ENCODE measurements around the gene ARID5B. TPM values are rescaled to one million over a fixed set of nuclear protein-coding genes. Genes with fewer than 3 reads are reported as not detected.

ARID5B gene
- polyA plus RNA-seq, 3 donors = 1.00 to 2.5 (median 1.5) TPM

DNA sequence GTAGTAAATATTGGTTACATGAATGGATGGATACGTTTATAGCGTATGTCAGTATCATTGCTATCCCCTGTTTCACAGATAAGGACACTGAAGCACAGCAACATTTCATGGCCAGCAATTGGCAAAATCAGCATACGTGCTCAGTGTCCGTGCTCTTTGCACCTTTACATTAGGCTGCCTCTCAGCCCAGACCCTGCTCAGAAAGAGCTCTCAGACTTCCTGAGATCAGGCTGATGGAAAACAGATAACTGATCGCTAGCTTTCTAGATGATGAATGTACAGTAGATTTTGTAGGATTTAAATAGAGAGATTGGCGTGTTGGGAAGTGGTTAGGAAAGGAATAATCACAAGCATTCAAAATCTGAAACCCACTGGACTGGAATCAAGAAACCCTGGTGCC is 106.7 kb downstream of the ARID5B start:
- no peaks in the 10 kb centered on the region for H4K20me1 ChIP-seq (ENCODE audit: insufficient read depth, low read length)
- H3K27ac Mint-ChIP-seq = no peak overlapping the region
- no peak overlapping the region for H3K9ac ChIP-seq (ENCODE audit: insufficient read depth, low read length, poor library complexity, severe bottlenecking)
- H3K27me3 Mint-ChIP-seq (ENCODE audit: low read depth in 3 of 3) = no peaks in the 10 kb centered on the region
- no peaks in the 10 kb centered on the region for H3K27me3 ChIP-seq (ENCODE audit: control insufficient read depth in 2 of 2, insufficient read depth in 2 of 2, low read length in 2 of 2)
- H3K36me3 ChIP-seq (replicated peaks in 1 of 2; ENCODE audit: control insufficient read depth in 1 of 2, insufficient read depth in 2 of 2, low read length in 2 of 2) = no peaks in the 10 kb centered on the region
- peaks cover 0 to 1% (median 0%) of the 10 kb centered on the region in 7 donors for H3K9me3 Mint-ChIP-seq
- peaks cover 16% of the 10 kb centered on the region for H3K4me1 Mint-ChIP-seq
- H3K9me3 ChIP-seq (replicated peaks in 1 of 2; ENCODE audit: control insufficient read depth in 1 of 2, insufficient read depth in 1 of 2, low read length in 2 of 2) = no peaks in the 10 kb centered on the region
- H3K4me3 Mint-ChIP-seq = no peak overlapping the region
- DNase-seq = no peak
- no peak overlapping the region for H2AFZ ChIP-seq (ENCODE audit: insufficient read depth, low read depth, low read length, poor library complexity, severe bottlenecking)
- TF ChIP-seq, protein P1, sequence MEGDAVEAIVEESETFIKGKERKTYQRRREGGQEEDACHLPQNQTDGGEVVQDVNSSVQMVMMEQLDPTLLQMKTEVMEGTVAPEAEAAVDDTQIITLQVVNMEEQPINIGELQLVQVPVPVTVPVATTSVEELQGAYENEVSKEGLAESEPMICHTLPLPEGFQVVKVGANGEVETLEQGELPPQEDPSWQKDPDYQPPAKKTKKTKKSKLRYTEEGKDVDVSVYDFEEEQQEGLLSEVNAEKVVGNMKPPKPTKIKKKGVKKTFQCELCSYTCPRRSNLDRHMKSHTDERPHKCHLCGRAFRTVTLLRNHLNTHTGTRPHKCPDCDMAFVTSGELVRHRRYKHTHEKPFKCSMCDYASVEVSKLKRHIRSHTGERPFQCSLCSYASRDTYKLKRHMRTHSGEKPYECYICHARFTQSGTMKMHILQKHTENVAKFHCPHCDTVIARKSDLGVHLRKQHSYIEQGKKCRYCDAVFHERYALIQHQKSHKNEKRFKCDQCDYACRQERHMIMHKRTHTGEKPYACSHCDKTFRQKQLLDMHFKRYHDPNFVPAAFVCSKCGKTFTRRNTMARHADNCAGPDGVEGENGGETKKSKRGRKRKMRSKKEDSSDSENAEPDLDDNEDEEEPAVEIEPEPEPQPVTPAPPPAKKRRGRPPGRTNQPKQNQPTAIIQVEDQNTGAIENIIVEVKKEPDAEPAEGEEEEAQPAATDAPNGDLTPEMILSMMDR (IDR thresholded peaks at IDR 0.05) = no peak
- H3K4me1 ChIP-seq (ENCODE audit: control insufficient read depth in 1 of 2, insufficient read depth in 2 of 2, low read length in 2 of 2) = no peaks in the 10 kb centered on the region
- H3K4me3 ChIP-seq (replicated peaks in 1 of 3; ENCODE audit: low read depth in 2 of 3, low read length in 3 of 3) = no peak overlapping the region
- H3K79me2 ChIP-seq (ENCODE audit: insufficient read depth, low read length) = no peaks in the 10 kb centered on the region
- H3K27ac ChIP-seq (ENCODE audit: low read depth in 1 of 2, low read length in 2 of 2) = no peak overlapping the region
- H3K4me2 ChIP-seq (replicated peaks; ENCODE audit: extremely low read depth, low read length, poor library complexity, severe bottlenecking) = no peak overlapping the region
- H3K36me3 Mint-ChIP-seq = peaks cover 19 to 28% of the 10 kb centered on the region in 2 donors
- WGBS (ENCODE audit: insufficient coverage) = 81% methylated on average over 3 of the region's 6 CpGs
- intact Hi-C loops (cut with micrococcal nuclease) = no loop called here

DNA sequence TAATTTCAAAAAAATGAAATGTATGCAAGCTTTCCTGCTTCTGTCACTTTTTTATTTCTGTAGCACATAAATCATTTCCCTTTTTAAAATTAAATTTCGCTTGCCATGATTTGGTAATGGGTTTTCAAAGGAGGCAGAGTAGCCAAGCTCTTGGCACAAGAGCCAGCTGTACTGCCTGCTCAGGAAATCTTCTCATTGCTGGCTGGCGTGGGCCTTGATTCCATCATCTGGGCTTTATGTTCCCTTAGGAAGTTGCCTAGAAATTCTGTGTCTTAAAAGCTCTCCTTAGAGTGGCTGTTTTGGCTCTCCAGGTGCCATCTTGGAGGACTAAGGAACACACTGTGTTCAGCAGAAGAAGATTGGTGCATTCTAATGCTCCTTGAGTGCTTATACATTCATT is 107.4 kb downstream of the ARID5B start:
- Mint-ChIP-seq H3K36me3 (peaks cover 21 to 24% of the 10 kb centered on the region in 2 donors), H3K27me3 (ENCODE audit: low read depth in 3 of 3) (no peaks in the 10 kb centered on the region), H3K27ac (no peak overlapping the region), H3K4me1 (peaks cover 16% of the 10 kb centered on the region), H3K4me3 (no peak overlapping the region), H3K9me3 (peaks cover 0 to 2% (median 0%) of the 10 kb centered on the region in 7 donors)
- WGBS (ENCODE audit: insufficient coverage) = 100% methylated on average over 1 of the region's 2 CpGs
- Histone ChIP-seq H3K9me3 (replicated peaks in 1 of 2; ENCODE audit: control insufficient read depth in 1 of 2, insufficient read depth in 1 of 2, low read length in 2 of 2) (no peaks in the 10 kb centered on the region), H3K36me3 (replicated peaks in 1 of 2; ENCODE audit: control insufficient read depth in 1 of 2, insufficient read depth in 2 of 2, low read length in 2 of 2) (no peaks in the 10 kb centered on the region), H3K4me3 (replicated peaks in 1 of 3; ENCODE audit: low read depth in 2 of 3, low read length in 3 of 3) (no peak overlapping the region), H3K9ac (ENCODE audit: insufficient read depth, low read length, poor library complexity, severe bottlenecking) (no peak overlapping the region), H3K79me2 (ENCODE audit: insufficient read depth, low read length) (no peaks in the 10 kb centered on the region), H4K20me1 (ENCODE audit: insufficient read depth, low read length) (no peaks in the 10 kb centered on the region), H2AFZ (ENCODE audit: insufficient read depth, low read depth, low read length, poor library complexity, severe bottlenecking) (no peak overlapping the region), H3K27me3 (ENCODE audit: control insufficient read depth in 2 of 2, insufficient read depth in 2 of 2, low read length in 2 of 2) (no peaks in the 10 kb centered on the region), H3K27ac (ENCODE audit: low read depth in 1 of 2, low read length in 2 of 2) (no peak overlapping the region), H3K4me1 (ENCODE audit: control insufficient read depth in 1 of 2, insufficient read depth in 2 of 2, low read length in 2 of 2) (no peaks in the 10 kb centered on the region), H3K4me2 (replicated peaks; ENCODE audit: extremely low read depth, low read length, poor library complexity, severe bottlenecking) (no peak overlapping the region)
- TF ChIP-seq, protein P1 (IDR thresholded peaks at IDR 0.05) = no peak
- DNase-seq = no peak
- intact Hi-C loops (cut with micrococcal nuclease) = no loop called here
